HG03432 (cell line): ENCODE data around the gene TPRN.
"Not testable (repeated sequence)": the region's sequence is repeated elsewhere in the genome, so short reads cannot be mapped to it uniquely, and the experiment has no call there.

Experiments used
- ATAC-seq: cut with Tn5 transposase; IDR thresholded peaks from one replicate; pipeline ENCODE4 v1.9.1; 2021; ENCODE audit warnings: mild to moderate bottlenecking, moderate library complexity; ENCODE audit not compliant: unreplicated experiment

The TPRN gene

GRCh38 chr9:137200311-137201204, at the start of gene TPRN:
Gene TPRN (minus strand): TSS chr9:137200741. CDS start chr9:137200711, 30 bp downstream.
- ATAC-seq: peak; percentile 80

- ATAC-seq: no peak
These were observed 47.3 kb upstream of the TPRN start for GRCh38 chr9:137247916-137248175.

GRCh38 chr9:137247135-137247915, 46.8 kb upstream of the TPRN start:
- no peak for ATAC-seq

GRCh38 chr9:137245450-137246421, 45.2 kb upstream of the TPRN start:
- no peak for ATAC-seq

- ATAC-seq: no peak
These were observed 44.2 kb upstream of the TPRN start for GRCh38 chr9:137244486-137245449.

GRCh38 chr9:137243626-137244485, 43.3 kb upstream of the TPRN start:
- ATAC-seq: no peak

- not testable (repeated sequence) for ATAC-seq
These were observed 42.7 kb upstream of the TPRN start for GRCh38 chr9:137243266-137243625.

- no peak for ATAC-seq
These were observed 42.0 kb upstream of the TPRN start for GRCh38 chr9:137242269-137243203.

GRCh38 chr9:137241490-137242268, 41.1 kb upstream of the TPRN start:
- peak; percentile 7 for ATAC-seq

- peak; percentile 61 for ATAC-seq
These were observed 40.4 kb upstream of the TPRN start, which contains the start of gene TUBB4B for GRCh38 chr9:137240841-137241489. Gene TUBB4B (plus strand): TSS chr9:137241287. CDS start chr9:137241361, 74 bp downstream.

GRCh38 chr9:137240318-137240840, 39.8 kb upstream of the TPRN start:
- peak; percentile 28 for ATAC-seq

GRCh38 chr9:137239541-137240200, 39.1 kb upstream of the TPRN start:
- not testable (repeated sequence) for ATAC-seq

GRCh38 chr9:137237759-137238726, 37.5 kb upstream of the TPRN start:
- ATAC-seq: no peak

- ATAC-seq: no peak
These were observed 36.4 kb upstream of the TPRN start for GRCh38 chr9:137236936-137237421.
